Measurements from ENCODE around the gene AMY1B. TPM values are rescaled to one million over a fixed set of nuclear protein-coding genes. Genes with fewer than 3 reads are reported as not detected.

The AMY1B gene
- not detected for total RNA-seq

DNA sequence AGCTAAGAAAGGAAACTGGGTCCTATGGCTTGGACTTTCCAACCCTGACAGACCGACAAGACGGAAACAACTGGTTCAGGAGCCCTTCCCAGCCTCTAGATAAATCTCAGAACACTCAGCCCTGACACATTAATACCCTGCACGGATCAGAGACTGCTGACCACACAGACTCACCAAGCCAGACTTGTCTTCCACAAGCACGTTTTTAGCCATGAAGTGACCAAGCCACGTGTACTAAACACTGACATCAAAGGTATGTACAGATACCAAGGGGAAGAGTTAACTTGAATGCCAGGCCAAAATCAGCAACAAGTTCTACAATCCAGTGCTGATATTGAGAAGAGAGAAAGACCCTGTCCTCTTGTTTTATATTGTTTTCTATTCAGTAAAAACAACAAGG lies at the start of gene AMY1B:
TSS of gene AMY1B (minus strand) at position 101 of the 400 bp plus-strand sequence. CDS start 571 bp downstream, outside the sequence.

DNA sequence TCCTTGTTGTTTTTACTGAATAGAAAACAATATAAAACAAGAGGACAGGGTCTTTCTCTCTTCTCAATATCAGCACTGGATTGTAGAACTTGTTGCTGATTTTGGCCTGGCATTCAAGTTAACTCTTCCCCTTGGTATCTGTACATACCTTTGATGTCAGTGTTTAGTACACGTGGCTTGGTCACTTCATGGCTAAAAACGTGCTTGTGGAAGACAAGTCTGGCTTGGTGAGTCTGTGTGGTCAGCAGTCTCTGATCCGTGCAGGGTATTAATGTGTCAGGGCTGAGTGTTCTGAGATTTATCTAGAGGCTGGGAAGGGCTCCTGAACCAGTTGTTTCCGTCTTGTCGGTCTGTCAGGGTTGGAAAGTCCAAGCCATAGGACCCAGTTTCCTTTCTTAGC lies 40.5 kb downstream of the AMY1B start, which contains the start of gene AMY1A:
TSS of gene AMY1A (plus strand) at position 301 of the 400 bp plus-strand sequence. CDS start 571 bp downstream, outside the sequence.

Other genes with a start within 250 kb of the AMY1B start
- 37.4 TPM for gene RNPC3, start 170.5 kb downstream of the AMY1B start, total RNA-seq
- 48.2 TPM for gene AMY2B, start 124.6 kb downstream of the AMY1B start, total RNA-seq
- 0.44 TPM for gene AMY2A, start 78.8 kb downstream of the AMY1B start, total RNA-seq
- not detected for gene AMY1A, start 40.5 kb downstream of the AMY1B start, total RNA-seq
- not detected for gene AMY1C, start 53.7 kb upstream of the AMY1B start, total RNA-seq

All from camera-type eye (tissue), 1 donor.